ENCODE data around the gene PIGQ. TPM values are rescaled to one million over a fixed set of nuclear protein-coding genes. Genes with fewer than 3 reads are reported as not detected.
"Not testable (repeated sequence)": the region's sequence is repeated elsewhere in the genome, so short reads cannot be mapped to it uniquely, and the experiment has no call there.

Gene PIGQ
- total and polyA plus RNA-seq, 2 of the 4 experiments (the other 2 are of a cell fraction), result 5.9 to 36.8 TPM

DNA sequence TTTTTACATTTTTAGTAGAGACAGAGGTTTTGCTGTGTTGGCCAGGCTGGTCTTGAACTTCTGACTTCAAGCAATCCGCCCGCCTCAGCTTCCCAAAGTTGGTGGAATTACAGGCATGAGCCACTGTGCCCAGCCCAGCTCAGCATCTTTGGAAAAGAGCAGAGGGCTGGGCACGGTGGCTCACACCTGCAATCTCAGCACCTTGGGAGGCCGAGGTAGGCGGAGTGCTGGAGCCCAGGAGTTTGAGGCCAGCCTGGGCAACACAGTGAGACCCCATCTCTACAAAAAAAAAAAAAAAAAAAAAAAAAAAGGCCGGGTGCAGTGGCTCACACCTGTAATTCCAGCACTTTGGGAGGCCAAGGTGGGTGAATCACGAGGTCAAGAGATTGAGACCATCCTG is 27.9 kb downstream of the PIGQ start:
- H4K8ac ChIP-seq (ENCODE audit: low read depth in 2 of 2, low read length in 2 of 2); H3K9ac ChIP-seq (ENCODE audit: low read depth, low read length); H2AK9ac ChIP-seq (replicated peaks; ENCODE audit: low read depth, low read length, poor library complexity); H3K9me3 ChIP-seq (ENCODE audit: control insufficient read depth, insufficient read depth, low read length); H3K18ac ChIP-seq (ENCODE audit: low read depth, low read length); dilution Hi-C loops (cut with HindIII; ENCODE audit: low sequenced_read_pairs, unreplicated experiment); H2AK5ac ChIP-seq (ENCODE audit: low read depth, low read length); H2BK5ac ChIP-seq (ENCODE audit: low read depth, low read length, poor library complexity, severe bottlenecking); H2AFZ ChIP-seq (replicated peaks; ENCODE audit: low read length, poor library complexity); H4K5ac ChIP-seq (ENCODE audit: low read depth, low read length); H3K4me3 ChIP-seq (ENCODE audit: insufficient read depth, low read depth, low read length); POLR2A ChIA-PET (ENCODE audit: unreplicated experiment); H3K9me1 ChIP-seq (ENCODE audit: insufficient read depth, low read length); H3K56ac ChIP-seq (ENCODE audit: extremely low read depth, insufficient read depth, low read length); H2BK20ac ChIP-seq (ENCODE audit: low read depth, low read length); H3K27ac ChIP-seq (ENCODE audit: insufficient read depth, low read length); H3K27me3 ChIP-seq (ENCODE audit: control insufficient read depth, insufficient read depth, low read length); H3K23ac ChIP-seq (ENCODE audit: low read depth, low read length); H3K4me2 ChIP-seq (ENCODE audit: low read depth, low read length); H2BK120ac ChIP-seq (ENCODE audit: low read depth, low read length); intact Hi-C loops (cut with micrococcal nuclease); CTCF ChIA-PET; H4K91ac ChIP-seq (ENCODE audit: insufficient read depth, low read depth, low read length); DNase-seq; H3K4me1 ChIP-seq (ENCODE audit: control insufficient read depth, insufficient read depth, low read length); H2BK15ac ChIP-seq (ENCODE audit: low read depth, low read length); BruUV-seq (replicated peaks); H3K36me3 ChIP-seq (ENCODE audit: control insufficient read depth, insufficient read depth, low read length); ATAC-seq (ENCODE audit: low read depth); H3K4ac ChIP-seq (ENCODE audit: low read depth, low read length); H3K14ac ChIP-seq (replicated peaks; ENCODE audit: low read depth, low read length); in situ Hi-C loops (cut with MboI; ENCODE audit: low sequenced_read_pairs): not testable (repeated sequence)
- Histone ChIP-seq H4K20me1 (ENCODE audit: insufficient read depth, low read length) (peaks cover 41% of the 10 kb centered on the region), H3K79me1 (ENCODE audit: low read depth in 1 of 2, low read length in 2 of 2) (peaks cover 21 to 83% of the 10 kb centered on the region in 2 experiments)
- WGBS, 2 experiments (ENCODE audit: extremely low coverage in 2 of 2, insufficient read length in 1 of 2), result no CpG with 5 or more reads among the region's 7 CpGs

Measured in IMR-90 (cell line).